ENCODE results near the gene TAAR5. TPM values are rescaled to one million over a fixed set of nuclear protein-coding genes. Genes with fewer than 3 reads are reported as not detected.
"Not testable (repeated sequence)": the region's sequence is repeated elsewhere in the genome, so short reads cannot be mapped to it uniquely, and the experiment has no call there.

The TAAR5 gene
- total RNA-seq, 1 donor = not detected

GRCh38 chr6:132570221-132570777 is 19.2 kb downstream of the TAAR5 start, which contains the start of gene TAAR6:
Gene TAAR6, plus strand, starts transcription at chr6:132570322. Its CDS starts 0 bp downstream, at chr6:132570322.
- no peak for DNase-seq (ENCODE audit: low read depth)
- no peak for TF ChIP-seq CTCF (IDR thresholded peaks at IDR 0.05; ENCODE audit: insufficient read depth, low read length)
- H3K4me3 ChIP-seq (ENCODE audit: low read depth, low read length) = no peak within 1 kb of the TSS

GRCh38 chr6:132569170-132569569 is 20.4 kb downstream of the TAAR5 start:
- TF ChIP-seq CTCF (IDR thresholded peaks at IDR 0.05; ENCODE audit: insufficient read depth, low read length) = no peak
- DNase-seq (ENCODE audit: low read depth) = no peak
- no peak overlapping the region for H3K4me3 ChIP-seq (ENCODE audit: low read depth, low read length)

- no peak for DNase-seq (ENCODE audit: low read depth)
- no peak for TF ChIP-seq CTCF (IDR thresholded peaks at IDR 0.05; ENCODE audit: insufficient read depth, low read length)
- H3K4me3 ChIP-seq (ENCODE audit: low read depth, low read length) = no peak overlapping the region
Observed at GRCh38 chr6:132568611-132569010, 20.9 kb downstream of the TAAR5 start.

GRCh38 chr6:132567566-132567965 is 22.0 kb downstream of the TAAR5 start:
- DNase-seq (ENCODE audit: low read depth) = no peak
- H3K4me3 ChIP-seq (ENCODE audit: low read depth, low read length) = no peak overlapping the region
- TF ChIP-seq CTCF (IDR thresholded peaks at IDR 0.05; ENCODE audit: insufficient read depth, low read length) = no peak

- no peak for TF ChIP-seq CTCF (IDR thresholded peaks at IDR 0.05; ENCODE audit: insufficient read depth, low read length)
- no peak overlapping the region for H3K4me3 ChIP-seq (ENCODE audit: low read depth, low read length)
- no peak for DNase-seq (ENCODE audit: low read depth)
Observed at GRCh38 chr6:132566404-132566803, 23.1 kb downstream of the TAAR5 start.

- H3K4me3 ChIP-seq (ENCODE audit: low read depth, low read length); DNase-seq (ENCODE audit: low read depth): not testable (repeated sequence)
Observed at GRCh38 chr6:132560087-132560486, 29.5 kb downstream of the TAAR5 start.

- no peak for TF ChIP-seq CTCF (IDR thresholded peaks at IDR 0.05; ENCODE audit: insufficient read depth, low read length)
- no peak for DNase-seq (ENCODE audit: low read depth)
- no peak within 1 kb of the TSS for H3K4me3 ChIP-seq (ENCODE audit: low read depth, low read length)
Observed at GRCh38 chr6:132552372-132552771, 37.2 kb downstream of the TAAR5 start, which contains the start of gene TAAR8. Gene TAAR8, plus strand, starts transcription at chr6:132552672. Its CDS starts 21 bp downstream, at chr6:132552693.

Data from fibroblast of the aortic adventitia (primary cell).